ENCODE data around the gene SPATA31E1.
"Not testable (repeated sequence)": the region's sequence is repeated elsewhere in the genome, so short reads cannot be mapped to it uniquely, and the experiment has no call there.

SPATA31E1 gene

DNA sequence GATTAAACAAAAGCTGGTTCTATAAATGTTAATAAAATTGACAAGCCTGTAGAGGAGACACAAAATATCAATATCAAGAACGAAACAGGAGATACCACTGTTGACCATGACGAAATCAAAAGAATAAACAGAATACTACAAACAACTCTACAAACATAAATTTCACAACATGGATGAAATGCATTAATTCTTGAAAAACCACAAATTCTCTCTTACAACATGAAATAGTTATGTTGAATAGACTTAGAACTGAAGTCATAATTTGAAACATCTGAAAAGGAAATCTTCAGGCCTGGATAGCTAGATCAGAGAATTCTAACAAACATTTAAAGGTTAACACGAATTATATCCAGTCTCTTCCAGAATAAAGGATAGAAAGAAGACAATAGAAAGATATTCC is 28.1 kb downstream of the SPATA31E1 start:
- Histone ChIP-seq H3K4me3 (no peak overlapping the region), H3K27ac (no peak overlapping the region)

DNA sequence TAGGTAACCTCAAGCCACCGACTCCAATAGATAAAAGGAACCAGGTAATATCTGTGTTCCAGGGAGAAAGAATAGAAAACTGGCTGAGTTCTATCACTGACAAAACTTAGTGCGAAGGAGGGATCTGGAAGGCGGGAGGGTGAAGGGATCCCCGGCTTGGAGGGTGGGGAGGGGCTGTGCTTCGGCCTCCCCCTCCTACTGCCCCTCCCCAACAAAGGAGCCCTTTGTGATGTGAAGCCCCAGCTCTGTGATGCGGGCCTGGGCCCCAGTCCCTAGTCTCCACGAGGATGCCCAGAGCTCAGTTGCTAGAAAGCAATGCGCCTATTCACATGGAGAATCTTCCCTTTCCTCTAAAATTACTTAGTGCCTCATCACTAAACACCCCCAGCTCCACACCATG is 35.0 kb downstream of the SPATA31E1 start, which contains the start of gene SPATA31C1:
Gene SPATA31C1, plus strand, starts transcription at position 301 of the 400 bp plus-strand sequence.
- H3K27ac ChIP-seq, H3K4me3 ChIP-seq: not testable (repeated sequence)

DNA sequence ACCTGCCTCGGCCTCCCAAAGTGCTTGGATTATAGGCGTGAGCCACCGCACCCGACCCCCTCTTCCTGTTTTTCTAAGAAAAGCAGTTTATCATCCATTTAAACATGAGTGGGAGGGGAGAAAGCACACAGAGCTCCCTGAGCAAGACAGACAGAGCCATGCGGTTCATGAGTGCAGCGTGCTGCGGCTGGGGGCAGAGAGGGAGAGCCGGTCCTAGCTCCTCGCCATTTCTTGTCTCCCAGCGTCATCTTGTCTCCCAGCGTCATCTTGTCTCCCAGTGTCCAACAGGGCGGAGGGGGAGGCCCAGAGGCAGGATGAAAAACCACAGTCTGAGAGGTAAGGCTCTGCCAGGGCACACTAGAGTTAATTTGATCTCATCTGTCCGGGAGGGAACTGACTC is 36.3 kb downstream of the SPATA31E1 start:
- H3K4me3 ChIP-seq, H3K27ac ChIP-seq: not testable (repeated sequence)

DNA sequence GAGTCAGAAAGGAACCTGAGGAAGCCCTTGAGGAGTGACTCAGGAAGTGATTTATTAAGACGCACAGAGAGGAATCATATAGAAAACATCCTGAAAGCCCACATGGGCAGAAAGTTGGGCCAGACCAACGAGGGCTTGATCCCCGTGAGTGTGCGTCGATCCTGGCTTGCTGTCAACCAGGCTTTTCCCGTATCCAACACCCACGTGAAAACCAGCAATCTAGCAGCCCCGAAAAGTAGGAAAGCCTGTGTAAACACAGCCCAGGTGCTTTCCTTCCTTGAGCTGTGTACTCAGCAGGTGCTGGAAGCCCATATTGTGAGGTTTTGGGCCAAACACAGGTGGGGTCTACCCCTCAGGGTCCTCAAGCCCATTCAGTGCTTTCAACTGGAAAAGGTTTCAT is 38.9 kb downstream of the SPATA31E1 start:
- H3K4me3 ChIP-seq, H3K27ac ChIP-seq: not testable (repeated sequence)

DNA sequence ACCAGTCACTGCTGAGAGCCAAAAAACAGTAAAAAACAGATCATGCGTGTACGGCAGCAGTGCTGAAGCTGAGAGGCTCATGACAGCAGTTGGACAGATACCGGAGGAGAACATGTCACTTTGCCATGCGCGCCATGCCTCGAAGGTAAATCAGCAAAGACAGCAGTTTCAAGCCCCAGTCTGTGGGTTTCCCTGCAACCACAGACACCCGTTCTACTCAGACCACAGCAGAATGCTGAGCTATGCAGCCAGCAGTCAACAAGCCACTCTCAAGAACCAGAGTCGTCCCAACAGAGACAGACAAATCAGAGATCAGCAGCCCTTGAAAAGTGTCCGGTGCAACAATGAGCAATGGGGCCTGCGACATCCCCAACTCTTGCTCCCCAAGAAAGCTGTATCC is 40.3 kb downstream of the SPATA31E1 start:
- not testable (repeated sequence) for H3K4me3 ChIP-seq, H3K27ac ChIP-seq

DNA sequence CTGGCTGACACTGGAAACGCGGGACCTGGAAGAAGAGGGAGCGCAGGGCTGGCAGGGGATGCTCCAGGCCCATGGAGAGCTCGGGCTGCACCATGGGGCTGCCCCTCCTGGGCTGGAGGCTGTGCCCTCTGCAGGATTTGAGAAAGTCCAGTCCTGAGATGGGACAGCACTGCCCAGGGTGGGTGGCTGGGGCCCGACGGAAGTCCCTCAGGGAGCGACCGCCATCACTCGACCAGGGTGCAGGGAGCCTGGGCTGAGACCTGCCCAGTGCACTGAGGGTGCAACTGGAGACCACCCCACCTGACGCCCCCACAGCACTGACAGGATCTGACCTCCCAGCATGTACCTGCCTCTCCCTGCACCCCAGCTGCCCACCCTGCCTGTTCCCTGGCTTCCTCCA is 42.2 kb downstream of the SPATA31E1 start:
- not testable (repeated sequence) for H3K27ac ChIP-seq, H3K4me3 ChIP-seq

DNA sequence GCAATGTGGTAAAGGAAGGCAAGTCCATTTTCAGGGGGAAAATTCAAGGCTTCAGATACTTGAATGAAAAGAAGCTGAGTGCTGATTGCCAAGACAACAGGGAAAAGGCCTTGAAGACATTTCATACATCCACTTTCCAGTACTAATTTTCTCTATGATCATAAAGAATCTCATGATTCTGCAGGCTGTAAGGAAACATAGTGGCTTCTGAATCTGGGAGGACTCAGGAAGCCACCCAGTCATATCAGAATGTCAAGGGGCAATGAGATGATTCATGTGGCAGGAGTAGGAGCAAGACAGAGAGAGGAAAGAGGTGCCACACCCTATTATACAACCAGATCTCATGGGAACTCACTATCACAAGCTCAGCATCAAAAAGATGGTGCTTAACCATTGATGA is 46.5 kb downstream of the SPATA31E1 start:
- not testable (repeated sequence) for H3K27ac ChIP-seq, H3K4me3 ChIP-seq

DNA sequence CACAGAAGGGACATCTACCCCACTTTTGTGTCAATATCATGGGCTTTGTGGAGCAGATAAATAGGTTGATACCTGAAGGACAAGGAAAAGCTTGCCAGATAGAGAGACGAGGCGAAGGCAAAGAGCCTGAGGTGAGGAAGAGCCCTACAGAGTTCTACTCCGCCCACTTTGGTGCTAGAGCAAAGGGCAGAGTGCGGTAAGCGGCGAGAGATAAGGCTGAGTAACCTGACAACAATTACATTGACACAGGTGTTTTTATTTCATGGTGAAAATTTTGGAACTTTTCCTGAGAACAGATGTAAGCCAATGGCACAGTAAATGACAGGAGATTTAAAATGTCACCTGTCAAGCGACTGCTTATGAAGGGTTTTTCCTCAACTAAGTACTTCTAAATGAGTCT is 51.8 kb downstream of the SPATA31E1 start:
- H3K27ac ChIP-seq, H3K4me3 ChIP-seq: not testable (repeated sequence)

DNA sequence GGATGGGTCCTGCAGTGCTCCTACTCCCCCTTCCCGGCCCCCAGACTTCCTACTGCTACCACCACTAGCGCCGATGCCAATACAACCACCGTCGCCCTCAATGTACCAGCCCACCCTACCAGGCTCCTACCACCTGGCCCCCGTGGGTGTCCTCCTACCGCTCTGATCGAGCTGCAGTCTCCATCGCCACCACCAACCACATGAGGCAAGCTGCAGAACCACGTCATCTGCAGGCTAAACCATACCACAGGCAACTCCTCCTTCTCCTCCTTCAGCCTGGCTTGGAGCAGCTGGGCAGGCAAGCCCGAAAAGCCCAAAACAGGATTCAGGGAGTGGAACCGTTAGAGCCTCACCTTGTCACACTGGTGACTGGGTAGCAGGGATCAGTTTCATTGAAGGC is 54.7 kb downstream of the SPATA31E1 start:
- not testable (repeated sequence) for H3K4me3 ChIP-seq, H3K27ac ChIP-seq

DNA sequence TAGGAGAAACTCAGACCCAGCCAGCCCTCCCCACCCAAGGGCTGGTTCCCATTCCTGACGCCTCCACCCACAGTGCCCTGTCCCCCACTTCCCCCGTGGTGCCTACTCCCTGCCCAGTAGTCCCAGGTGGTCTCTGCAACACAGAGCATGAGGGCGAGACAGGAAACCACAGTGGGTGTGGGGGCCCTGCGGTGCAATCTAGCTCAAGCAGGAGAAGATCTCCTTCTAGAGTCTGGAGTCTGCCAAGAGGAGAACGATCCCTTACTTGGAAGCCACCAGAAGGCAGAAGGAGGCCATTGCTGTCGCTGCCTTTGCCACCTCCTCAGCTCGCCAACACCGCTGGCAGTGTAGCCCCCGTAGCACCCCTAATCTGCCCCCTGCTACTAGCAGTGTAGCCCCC is 55.2 kb downstream of the SPATA31E1 start:
- H3K4me3 ChIP-seq, H3K27ac ChIP-seq: not testable (repeated sequence)

DNA sequence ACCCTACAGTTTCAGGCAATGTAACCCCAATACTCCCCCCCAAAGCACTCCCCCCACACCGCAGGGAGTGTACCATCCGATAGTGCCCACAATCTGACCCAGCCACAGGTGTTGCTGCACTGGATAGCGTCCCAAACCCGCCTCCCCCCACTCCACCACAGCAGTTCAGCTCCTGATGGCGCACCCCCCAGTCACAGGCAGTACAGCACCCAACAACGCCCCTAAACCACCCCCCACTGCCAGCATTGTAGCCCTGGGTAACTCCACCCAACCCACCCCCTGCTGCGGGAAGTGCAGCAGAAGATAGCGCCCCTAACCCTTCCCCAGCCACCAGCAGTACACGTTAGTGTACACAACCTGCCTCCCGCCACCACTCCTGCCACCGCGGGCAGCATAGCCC is 55.7 kb downstream of the SPATA31E1 start:
- H3K27ac ChIP-seq, H3K4me3 ChIP-seq: not testable (repeated sequence)

Data from skin epidermis (tissue), 12 donors.